H1 (cell line): ENCODE data around the gene PNLIPRP1.

Source experiments
- EZH2 ChIP-seq: fragments of 200-600 bp; sonication (generic); IDR thresholded peaks from 2 replicates; pipeline ENCODE4 v1.7.1; 2012; ENCODE audit warnings: low read depth, mild to moderate bottlenecking, moderate library complexity, low read length, inconsistent platforms; ENCODE audit not compliant: severe bottlenecking
- MAFK ChIP-seq: IDR thresholded peaks from 2 replicates; pipeline ENCODE4 v1.6.1; 2012; ENCODE audit warnings: low read depth, mild to moderate bottlenecking, improper control_type of control experiment, low read length
- TF ChIP-seq, protein P1 (sequence below), 3 experiments: IDR thresholded peaks; 1 replicate in 2 of 3; 2 replicates in 1 of 3; pipeline versions ENCODE4 v1.5.1 to v1.6.1; 2011; ENCODE audit warnings: low read length in 3 of 3, mild to moderate bottlenecking in 3 of 3, inconsistent platforms in 2 of 3, low read depth in 1 of 3, moderate library complexity in 1 of 3; ENCODE audit not compliant: insufficient read depth in 1 of 3; ENCODE audit errors: control extremely low read depth in 1 of 3
- TF ChIP-seq, protein P2 (sequence below): IDR thresholded peaks from 2 replicates; pipeline ENCODE4 v1.6.1; 2012; ENCODE audit warnings: inconsistent platforms

GRCh38 chr10:116657863-116658551, 67.2 kb downstream of the PNLIPRP1 start:
- TF ChIP-seq MAFK (no peak), EZH2 (no peak)
- TF ChIP-seq, protein P1, sequence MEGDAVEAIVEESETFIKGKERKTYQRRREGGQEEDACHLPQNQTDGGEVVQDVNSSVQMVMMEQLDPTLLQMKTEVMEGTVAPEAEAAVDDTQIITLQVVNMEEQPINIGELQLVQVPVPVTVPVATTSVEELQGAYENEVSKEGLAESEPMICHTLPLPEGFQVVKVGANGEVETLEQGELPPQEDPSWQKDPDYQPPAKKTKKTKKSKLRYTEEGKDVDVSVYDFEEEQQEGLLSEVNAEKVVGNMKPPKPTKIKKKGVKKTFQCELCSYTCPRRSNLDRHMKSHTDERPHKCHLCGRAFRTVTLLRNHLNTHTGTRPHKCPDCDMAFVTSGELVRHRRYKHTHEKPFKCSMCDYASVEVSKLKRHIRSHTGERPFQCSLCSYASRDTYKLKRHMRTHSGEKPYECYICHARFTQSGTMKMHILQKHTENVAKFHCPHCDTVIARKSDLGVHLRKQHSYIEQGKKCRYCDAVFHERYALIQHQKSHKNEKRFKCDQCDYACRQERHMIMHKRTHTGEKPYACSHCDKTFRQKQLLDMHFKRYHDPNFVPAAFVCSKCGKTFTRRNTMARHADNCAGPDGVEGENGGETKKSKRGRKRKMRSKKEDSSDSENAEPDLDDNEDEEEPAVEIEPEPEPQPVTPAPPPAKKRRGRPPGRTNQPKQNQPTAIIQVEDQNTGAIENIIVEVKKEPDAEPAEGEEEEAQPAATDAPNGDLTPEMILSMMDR (IDR thresholded peaks at IDR 0.05; ENCODE audit: control extremely low read depth in 1 of 3, insufficient read depth in 1 of 3, low read depth in 1 of 3, low read length in 3 of 3) = no peak
- TF ChIP-seq, protein P2, sequence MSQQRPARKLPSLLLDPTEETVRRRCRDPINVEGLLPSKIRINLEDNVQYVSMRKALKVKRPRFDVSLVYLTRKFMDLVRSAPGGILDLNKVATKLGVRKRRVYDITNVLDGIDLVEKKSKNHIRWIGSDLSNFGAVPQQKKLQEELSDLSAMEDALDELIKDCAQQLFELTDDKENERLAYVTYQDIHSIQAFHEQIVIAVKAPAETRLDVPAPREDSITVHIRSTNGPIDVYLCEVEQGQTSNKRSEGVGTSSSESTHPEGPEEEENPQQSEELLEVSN = no peak
